NCI-H774 (cell line): ENCODE results near the gene NAT10.

Experiments
- DNase-seq: peaks from one replicate; lab custom pipeline; 2025; lab: John Stamatoyannopoulos, UW

Gene NAT10

GRCh38 chr11:34189191-34189590 is 83.8 kb downstream of the NAT10 start:
- no peak for DNase-seq

GRCh38 chr11:34190192-34191139 is 85.0 kb downstream of the NAT10 start:
- DNase-seq: no peak

- no peak for DNase-seq
Measured at GRCh38 chr11:34191578-34191977, 86.1 kb downstream of the NAT10 start.

- no peak for DNase-seq
Measured at GRCh38 chr11:34192481-34193401, 87.3 kb downstream of the NAT10 start.

GRCh38 chr11:34194576-34195335 is 89.3 kb downstream of the NAT10 start:
- no peak for DNase-seq
